OCI-LY7 (cell line): ENCODE measurements around the gene ZBED2. TPM values are rescaled to one million over a fixed set of nuclear protein-coding genes. Genes with fewer than 3 reads are reported as not detected.

Experiments
- BruUV-seq: library from RNA; stranded (reverse); fragments of 400-500 nt; replicated peaks from 2 replicates; lab custom pipeline; 2021; lab: Mats Ljungman, UMichigan
- CTCF ChIA-PET: fragments of 300-600 bp; sonication (Branson Sonifier 250); formaldehyde crosslinking; loops from one replicate; lab custom pipeline; 2022; ENCODE audit warnings: antibody characterized with exemption; ENCODE audit not compliant: unreplicated experiment; lab: Charles Lee
- POLR2A ChIA-PET: fragments of 300-600 bp; sonication (Branson Sonifier 250); formaldehyde crosslinking; loops from one replicate; lab custom pipeline; 2022; ENCODE audit warnings: antibody characterized with exemption; lab: Charles Lee
- DNase-seq: peaks from one replicate; pipeline ENCODE4 v3.0.0-alpha.2; 2015; ENCODE audit warnings: low spot score
- H2AFZ ChIP-seq: fragments of 200-600 bp; sonication (generic), shearing (Covaris generic); 2 replicates; pipeline ENCODE4 v1.6.1; 2014; ENCODE audit warnings: mild to moderate bottlenecking, antibody characterized with exemption, low read length, moderate library complexity
- H3K27ac ChIP-seq: fragments of 200-600 bp; sonication (generic); 2 replicates; pipeline ENCODE4 v1.5.1; 2014; ENCODE audit warnings: mixed run types, low read depth, mild to moderate bottlenecking, moderate library complexity, low read length, inconsistent platforms; ENCODE audit not compliant: poor library complexity, severe bottlenecking
- H3K36me3 ChIP-seq: fragments of 200-600 bp; sonication (generic); 2 replicates; pipeline ENCODE4 v1.6.1; 2014; ENCODE audit warnings: mild to moderate bottlenecking, antibody characterized with exemption, low read length, moderate library complexity, mixed read lengths; ENCODE audit not compliant: insufficient read depth
- H3K4me1 ChIP-seq: fragments of 200-600 bp; sonication (generic); 2 replicates; pipeline ENCODE4 v1.5.1; 2014; ENCODE audit warnings: mild to moderate bottlenecking, low read length; ENCODE audit not compliant: insufficient read depth, poor library complexity, severe bottlenecking
- H3K4me2 ChIP-seq: fragments of 200-600 bp; sonication (generic); 2 replicates; pipeline ENCODE4 v1.6.1; 2014; ENCODE audit warnings: mild to moderate bottlenecking, low read length
- H3K4me3 ChIP-seq: fragments of 200-600 bp; sonication (generic); 2 replicates; pipeline ENCODE4 v1.5.1; 2014; ENCODE audit warnings: mild to moderate bottlenecking, low read depth, low read length; ENCODE audit not compliant: poor library complexity, severe bottlenecking
- H3K79me2 ChIP-seq: fragments of 200-600 bp; sonication (generic); 2 replicates; pipeline ENCODE4 v1.6.1; 2016; ENCODE audit warnings: low read depth, mild to moderate bottlenecking, low read length, moderate library complexity, mixed read lengths; ENCODE audit not compliant: insufficient read depth
- H3K9me2 ChIP-seq: fragments of 200-600 bp; sonication (generic); 2 replicates; pipeline ENCODE4 v1.6.1; 2016; ENCODE audit warnings: mild to moderate bottlenecking, low read length, mixed read lengths; ENCODE audit not compliant: insufficient read depth
- H3K9me3 ChIP-seq: fragments of 200-600 bp; sonication (generic); 2 replicates; pipeline ENCODE4 v1.6.1; 2014; ENCODE audit warnings: mild to moderate bottlenecking, mixed run types, low read length, mixed read lengths
- H4K20me1 ChIP-seq: fragments of 200-600 bp; sonication (generic); 2 replicates; pipeline ENCODE4 v1.6.1; 2014; ENCODE audit warnings: mild to moderate bottlenecking, antibody characterized with exemption, low read length, moderate library complexity, mixed read lengths; ENCODE audit not compliant: insufficient read depth
- EZH2phosphoT487 ChIP-seq: fragments of 200-600 bp; sonication (generic); IDR thresholded peaks from 2 replicates; pipeline ENCODE4 v1.6.1; 2018; ENCODE audit warnings: low read depth, borderline replicate concordance, mild to moderate bottlenecking, mixed run types, antibody characterized with exemption, low read length, moderate library complexity, mixed read lengths
- intact Hi-C: fragments of 100-400 bp; cut with micrococcal nuclease; formaldehyde crosslinking; loops from one replicate; pipeline ENCODE4 v1.10.0; 2022; ENCODE audit not compliant: unreplicated experiment
- total RNA-seq, 2 experiments: library from RNA; depleted of rRNA in 1 of 2; stranded (reverse); fragments of >200 nt in 1 of 2; shearing (Covaris generic) in 1 of 2; gene quantifications; 2 replicates each; pipeline ENCODE4 v1.2.3, GENCODE V29; 2014 to 2022
- TF ChIP-seq, protein P1 (sequence below): fragments of 200-600 bp; sonication (generic); conservative IDR thresholded peaks from 2 replicates; pipeline ENCODE4 v1.5.1; 2014; ENCODE audit warnings: mild to moderate bottlenecking, antibody characterized with exemption, low read length, moderate library complexity, mixed read lengths

The ZBED2 gene
- total RNA-seq, 2 experiments from 2014 or later, result not detected

DNA sequence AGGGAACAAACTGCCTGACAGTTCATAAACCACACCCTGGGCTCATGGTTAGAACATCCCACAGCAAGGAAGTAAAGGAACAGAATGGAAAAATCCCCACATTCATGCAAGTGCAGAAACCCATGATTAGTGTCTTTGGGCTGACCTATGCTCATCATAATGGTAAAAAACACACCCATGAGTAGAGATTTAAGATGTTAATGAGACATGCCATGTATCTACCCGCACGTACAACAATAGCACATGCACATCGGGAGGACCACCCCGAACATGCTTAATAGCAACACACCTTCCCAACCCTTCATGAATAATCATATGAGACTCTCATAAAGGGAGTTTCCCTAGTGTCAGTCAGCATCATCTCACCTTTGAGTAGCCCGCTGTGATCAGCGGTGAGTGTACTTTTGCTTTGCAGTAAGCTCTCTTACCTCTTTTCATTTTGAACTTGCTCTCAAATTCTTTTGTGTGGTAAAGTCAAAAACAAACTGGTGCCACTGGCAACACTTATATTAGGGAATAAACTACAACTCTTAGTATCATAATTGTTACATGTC lies 23.2 kb downstream of the ZBED2 start:
- intact Hi-C loops, result no loop called here
- H3K9me2 ChIP-seq, result no peaks in the 10 kb centered on the region
- H3K4me1 ChIP-seq, result no peaks in the 10 kb centered on the region
- no peaks in the 10 kb centered on the region for H3K79me2 ChIP-seq
- TF ChIP-seq, protein P1, sequence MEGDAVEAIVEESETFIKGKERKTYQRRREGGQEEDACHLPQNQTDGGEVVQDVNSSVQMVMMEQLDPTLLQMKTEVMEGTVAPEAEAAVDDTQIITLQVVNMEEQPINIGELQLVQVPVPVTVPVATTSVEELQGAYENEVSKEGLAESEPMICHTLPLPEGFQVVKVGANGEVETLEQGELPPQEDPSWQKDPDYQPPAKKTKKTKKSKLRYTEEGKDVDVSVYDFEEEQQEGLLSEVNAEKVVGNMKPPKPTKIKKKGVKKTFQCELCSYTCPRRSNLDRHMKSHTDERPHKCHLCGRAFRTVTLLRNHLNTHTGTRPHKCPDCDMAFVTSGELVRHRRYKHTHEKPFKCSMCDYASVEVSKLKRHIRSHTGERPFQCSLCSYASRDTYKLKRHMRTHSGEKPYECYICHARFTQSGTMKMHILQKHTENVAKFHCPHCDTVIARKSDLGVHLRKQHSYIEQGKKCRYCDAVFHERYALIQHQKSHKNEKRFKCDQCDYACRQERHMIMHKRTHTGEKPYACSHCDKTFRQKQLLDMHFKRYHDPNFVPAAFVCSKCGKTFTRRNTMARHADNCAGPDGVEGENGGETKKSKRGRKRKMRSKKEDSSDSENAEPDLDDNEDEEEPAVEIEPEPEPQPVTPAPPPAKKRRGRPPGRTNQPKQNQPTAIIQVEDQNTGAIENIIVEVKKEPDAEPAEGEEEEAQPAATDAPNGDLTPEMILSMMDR, result no peak
- TF ChIP-seq EZH2phosphoT487, result no peak
- no peaks in the 10 kb centered on the region for H4K20me1 ChIP-seq
- H3K4me2 ChIP-seq, result no peak overlapping the region
- no peak for DNase-seq
- H3K36me3 ChIP-seq, result no peaks in the 10 kb centered on the region
- POLR2A ChIA-PET, result no interaction called here
- CTCF ChIA-PET, result no interaction called here
- H3K4me3 ChIP-seq, result no peak overlapping the region
- no peak overlapping the region for H2AFZ ChIP-seq
- no peak overlapping the region for H3K27ac ChIP-seq
- no TSS peak for BruUV-seq
- no peaks in the 10 kb centered on the region for H3K9me3 ChIP-seq

DNA sequence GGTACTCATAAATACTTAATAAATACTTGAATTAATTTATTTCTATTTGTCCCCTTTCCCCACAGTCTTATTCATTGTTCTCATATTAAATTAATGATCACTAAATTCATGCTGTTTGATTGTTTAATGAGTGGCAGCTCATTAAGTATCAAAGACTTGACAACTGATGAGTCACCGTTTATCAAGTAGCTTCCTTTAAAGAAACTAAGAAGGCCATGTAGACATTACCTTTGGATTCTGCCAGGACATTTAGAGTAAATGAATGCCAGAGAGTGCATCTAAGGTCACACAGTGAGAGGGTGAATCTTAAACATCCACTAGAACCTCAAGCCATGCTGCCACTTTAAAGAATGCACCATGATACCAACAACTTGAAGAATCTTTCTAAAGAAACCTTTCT lies 23.9 kb downstream of the ZBED2 start:
- ChIA-PET POLR2A (no interaction called here), CTCF (no interaction called here)
- no TSS peak for BruUV-seq
- Histone ChIP-seq H3K9me2 (no peaks in the 10 kb centered on the region), H3K36me3 (no peaks in the 10 kb centered on the region), H3K4me2 (no peak overlapping the region), H3K9me3 (no peaks in the 10 kb centered on the region), H2AFZ (no peak overlapping the region), H3K27ac (no peak overlapping the region), H3K4me3 (no peak overlapping the region), H3K4me1 (no peaks in the 10 kb centered on the region), H4K20me1 (no peaks in the 10 kb centered on the region), H3K79me2 (no peaks in the 10 kb centered on the region)
- TF ChIP-seq, protein P1, result no peak
- DNase-seq, result no peak
- intact Hi-C loops, result no loop called here

DNA sequence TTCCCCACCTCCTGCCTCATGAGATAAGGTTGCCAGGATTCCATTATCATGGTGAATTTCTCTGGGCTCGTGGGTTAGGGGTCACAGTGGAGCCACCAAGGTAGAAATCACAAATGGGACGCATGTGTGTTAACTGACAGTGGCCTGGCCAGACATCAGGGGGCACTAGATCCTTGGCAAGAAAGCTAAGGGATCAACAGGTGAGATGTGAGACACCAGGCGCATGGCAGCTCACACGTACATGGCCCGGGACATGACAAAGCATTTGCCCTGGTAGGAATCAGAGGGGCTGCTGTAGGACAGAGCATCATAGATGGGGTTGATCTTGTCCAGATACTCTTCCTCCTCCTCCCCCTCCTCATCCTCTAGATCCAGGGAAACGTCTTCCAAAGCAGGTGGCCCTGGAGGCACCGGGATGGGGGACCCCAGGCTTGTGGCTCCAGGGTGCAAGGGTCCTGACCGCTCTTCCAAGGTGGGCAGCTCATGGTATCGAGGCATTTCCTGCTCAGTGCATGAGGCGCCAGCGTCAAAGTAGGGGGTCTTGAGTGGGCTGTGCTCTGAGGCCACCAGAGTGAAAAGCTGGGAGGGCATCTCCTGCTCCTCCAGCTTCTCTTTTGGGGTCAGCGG lies 24.6 kb downstream of the ZBED2 start:
- Histone ChIP-seq H2AFZ (no peak overlapping the region), H4K20me1 (no peaks in the 10 kb centered on the region), H3K27ac (no peak overlapping the region), H3K9me3 (no peaks in the 10 kb centered on the region), H3K36me3 (no peaks in the 10 kb centered on the region), H3K4me2 (no peak overlapping the region), H3K4me1 (no peaks in the 10 kb centered on the region), H3K79me2 (no peaks in the 10 kb centered on the region), H3K9me2 (no peaks in the 10 kb centered on the region), H3K4me3 (no peak overlapping the region)
- TF ChIP-seq EZH2phosphoT487, result no peak
- TF ChIP-seq, protein P1, result no peak
- intact Hi-C loops, result no loop called here
- BruUV-seq, result no TSS peak
- DNase-seq, result no peak
- ChIA-PET POLR2A (interaction anchor here (0.7 kb wide), 1 partner anchor 282 kb away, joined by 3 read pairs; no protein-coding TSS in a partner anchor), CTCF (no interaction called here)
